Stomach (tissue), 9 donors: ENCODE results near the gene WASF2. TPM values are rescaled to one million over a fixed set of nuclear protein-coding genes. Genes with fewer than 3 reads are reported as not detected.

Experiments used
- DNase-seq, 2 donors: peaks; one replicate each; pipeline versions ENCODE4 v3.0.0 to v3.0.0-alpha.2; 2013 to 2019
- H3K27ac ChIP-seq, 5 donors: fragments of 200-600 bp in 4 of 5; sonication (generic) in 4 of 5; one replicate each; pipeline ENCODE4 v1.5.1; 2013 to 2019; ENCODE audit warnings: mild to moderate bottlenecking in 1 of 5, moderate library complexity in 1 of 5
- H3K27me3 ChIP-seq, 3 donors: fragments of 200-600 bp; sonication (generic); one replicate each; pipeline ENCODE4 v1.5.1; 2017 to 2019; ENCODE audit warnings: mixed run types in 1 of 3
- H3K36me3 ChIP-seq, 4 donors: fragments of 200-600 bp; sonication (generic); 1 replicate in 3 of 4; 2 replicates in 1 of 4; pipeline ENCODE4 v1.5.1; 2016 to 2019
- H3K4me1 ChIP-seq, 4 donors: fragments of 200-600 bp; sonication (generic); one replicate each; pipeline ENCODE4 v1.5.1; 2016 to 2019
- H3K4me3 ChIP-seq, 4 donors: fragments of 200-600 bp; sonication (generic) in 3 of 4; one replicate each; pipeline ENCODE4 v1.5.1; 2016 to 2019; ENCODE audit warnings: mild to moderate bottlenecking in 1 of 4
- H3K9me3 ChIP-seq, 4 donors: fragments of 200-600 bp; sonication (generic); one replicate each; pipeline ENCODE4 v1.5.1; 2016 to 2019
- CTCF ChIP-seq, 7 experiments: fragments of 450-650 bp in 4 of 7; fragments of 200-600 bp in 3 of 7; sonication (generic) in 3 of 7; IDR thresholded peaks; one replicate each; pipeline ENCODE4 v1.5.1; 2016 to 2019; ENCODE audit warnings: antibody characterized with exemption in 7 of 7, control low read depth in 2 of 7, mild to moderate bottlenecking in 1 of 7
- EP300 ChIP-seq: sonication (generic); formaldehyde crosslinking; IDR thresholded peaks from one replicate; pipeline ENCODE4 v1.6.1; 2017; ENCODE audit warnings: antibody characterized with exemption
- POLR2A ChIP-seq, 4 donors: fragments of 450-650 bp; IDR thresholded peaks; one replicate each; pipeline ENCODE4 v1.6.1; 2016; ENCODE audit warnings: antibody characterized with exemption in 4 of 4, control low read depth in 2 of 4, mild to moderate bottlenecking in 1 of 4, moderate library complexity in 1 of 4
- POLR2AphosphoS5 ChIP-seq, 3 donors: sonication (generic); formaldehyde crosslinking; IDR thresholded peaks; one replicate each; pipeline ENCODE4 v1.6.1; 2016; ENCODE audit warnings: antibody characterized with exemption in 3 of 3
- WGBS, 5 donors: extraction: QIAGEN DNeasy Blood & Tissue Kit in 3 of 5; methylation state at CpG; one replicate each; pipeline versions ENCODE4 v1.1.5 to v1.1.7; 2013 to 2018; 5-methylcytosine and 5-hydroxymethylcytosine counted together
- intact Hi-C: fragments of 100-400 bp; cut with DNase I; formaldehyde crosslinking; loops from one replicate; pipeline ENCODE4 v1.15.1; 2023; ENCODE audit warnings: low total_unique reads
- polyA plus RNA-seq, 3 donors: library from polyadenylated mRNA; stranded (reverse); fragments of 200-250 nt; gene quantifications; one replicate each; pipeline ENCODE4 v1.2.3, GENCODE V29; 2013
- total RNA-seq, 5 donors: library from RNA; depleted of rRNA; stranded (reverse); fragments of >200 nt; gene quantifications; one replicate each; pipeline versions ENCODE4 v1.1.0 to v1.2.3, GENCODE V29; 2014 to 2016
- donor health status: healthy with polysubstance abuse.
- donor health status: Bipolar disorder and iron deficiency.
- donor health status: healthy.

Gene WASF2
- total and polyA plus RNA-seq, 8 donors, result 24.7 to 82.1 (median 54.7) TPM

- no peaks in the 10 kb centered on the region for H3K36me3 ChIP-seq
- WGBS, 5 donors, result 75 to 78% (median 76%) methylated on average over 11 to 18 of the region's 18 CpGs
- TF ChIP-seq CTCF (IDR thresholded peaks at IDR 0.05) (no peak), EP300 (no peak), POLR2AphosphoS5 (IDR thresholded peaks at IDR 0.05) (no peak), POLR2A (IDR thresholded peaks at IDR 0.05) (no peak)
- H3K27ac ChIP-seq, result no peak overlapping the region
- peaks cover 0 to 17% (median 5%) of the 10 kb centered on the region in 3 donors for H3K27me3 ChIP-seq
- H3K4me3 ChIP-seq, result no peak overlapping the region
- intact Hi-C loops, result no loop called here
- H3K4me1 ChIP-seq, result peaks cover 6 to 12% (median 7%) of the 10 kb centered on the region in 4 donors
- H3K9me3 ChIP-seq, result no peaks in the 10 kb centered on the region
- DNase-seq, result no peak
These were observed 107.8 kb downstream of the WASF2 start for GRCh38 chr1:27381969-27382762.

GRCh38 chr1:27380766-27381733 is 108.9 kb downstream of the WASF2 start:
- no peak for TF ChIP-seq POLR2A (IDR thresholded peaks at IDR 0.05)
- no peak for TF ChIP-seq POLR2AphosphoS5 (IDR thresholded peaks at IDR 0.05)
- TF ChIP-seq CTCF (IDR thresholded peaks at IDR 0.05), result no peak
- TF ChIP-seq EP300, result no peak
- Histone ChIP-seq H3K4me3 (no peak overlapping the region), H3K27ac (no peak overlapping the region), H3K4me1 (peaks cover 6 to 12% (median 7%) of the 10 kb centered on the region in 4 donors), H3K36me3 (no peaks in the 10 kb centered on the region), H3K9me3 (no peaks in the 10 kb centered on the region), H3K27me3 (peaks cover 0 to 17% (median 5%) of the 10 kb centered on the region in 3 donors)
- DNase-seq, result peak in 1 of 2 donors; percentile 34
- 68 to 78% (median 73%) methylated on average over 10 to 12 of the region's 12 CpGs for WGBS, 5 donors
- intact Hi-C loops, result no loop called here

- 83 to 97% (median 94%) methylated on average over 4 of the region's 4 CpGs; no CpG with 5 or more reads in 1 of the 5 donors for WGBS, 5 donors
- no peaks in the 10 kb centered on the region for H3K36me3 ChIP-seq
- no peak overlapping the region for H3K27ac ChIP-seq
- H3K4me1 ChIP-seq, result peaks cover 6 to 12% (median 7%) of the 10 kb centered on the region in 4 donors
- H3K9me3 ChIP-seq, result no peaks in the 10 kb centered on the region
- no peak overlapping the region for H3K4me3 ChIP-seq
- intact Hi-C loops, result no loop called here
- DNase-seq, result no peak
- peaks cover 0 to 17% (median 5%) of the 10 kb centered on the region in 3 donors for H3K27me3 ChIP-seq
- TF ChIP-seq EP300 (no peak), POLR2AphosphoS5 (IDR thresholded peaks at IDR 0.05) (no peak), CTCF (IDR thresholded peaks at IDR 0.05) (no peak), POLR2A (IDR thresholded peaks at IDR 0.05) (no peak)
These were observed 109.7 kb downstream of the WASF2 start for GRCh38 chr1:27380224-27380623.

GRCh38 chr1:27379564-27380122 is 110.3 kb downstream of the WASF2 start:
- H3K27me3 ChIP-seq, result peaks cover 0 to 17% (median 5%) of the 10 kb centered on the region in 3 donors
- TF ChIP-seq EP300, result no peak
- no peak for TF ChIP-seq POLR2AphosphoS5 (IDR thresholded peaks at IDR 0.05)
- TF ChIP-seq CTCF (IDR thresholded peaks at IDR 0.05), result no peak
- TF ChIP-seq POLR2A (IDR thresholded peaks at IDR 0.05), result no peak
- H3K9me3 ChIP-seq, result no peaks in the 10 kb centered on the region
- peak in 1 of 2 donors; percentile 45 for DNase-seq
- H3K4me3 ChIP-seq, result no peak overlapping the region
- no peaks in the 10 kb centered on the region for H3K36me3 ChIP-seq
- WGBS, 5 donors, result 63 to 75% (median 67%) methylated on average over 6 to 11 of the region's 11 CpGs
- peaks cover 6 to 12% (median 7%) of the 10 kb centered on the region in 4 donors for H3K4me1 ChIP-seq
- H3K27ac ChIP-seq, result no peak overlapping the region
- intact Hi-C loops, result no loop called here
